ENCODE measurements around the gene ATXN1. TPM values are rescaled to one million over a fixed set of nuclear protein-coding genes. Genes with fewer than 3 reads are reported as not detected.

Gene ATXN1
- total RNA-seq, 1 experiment from 2014 or later = 5.6 TPM

DNA sequence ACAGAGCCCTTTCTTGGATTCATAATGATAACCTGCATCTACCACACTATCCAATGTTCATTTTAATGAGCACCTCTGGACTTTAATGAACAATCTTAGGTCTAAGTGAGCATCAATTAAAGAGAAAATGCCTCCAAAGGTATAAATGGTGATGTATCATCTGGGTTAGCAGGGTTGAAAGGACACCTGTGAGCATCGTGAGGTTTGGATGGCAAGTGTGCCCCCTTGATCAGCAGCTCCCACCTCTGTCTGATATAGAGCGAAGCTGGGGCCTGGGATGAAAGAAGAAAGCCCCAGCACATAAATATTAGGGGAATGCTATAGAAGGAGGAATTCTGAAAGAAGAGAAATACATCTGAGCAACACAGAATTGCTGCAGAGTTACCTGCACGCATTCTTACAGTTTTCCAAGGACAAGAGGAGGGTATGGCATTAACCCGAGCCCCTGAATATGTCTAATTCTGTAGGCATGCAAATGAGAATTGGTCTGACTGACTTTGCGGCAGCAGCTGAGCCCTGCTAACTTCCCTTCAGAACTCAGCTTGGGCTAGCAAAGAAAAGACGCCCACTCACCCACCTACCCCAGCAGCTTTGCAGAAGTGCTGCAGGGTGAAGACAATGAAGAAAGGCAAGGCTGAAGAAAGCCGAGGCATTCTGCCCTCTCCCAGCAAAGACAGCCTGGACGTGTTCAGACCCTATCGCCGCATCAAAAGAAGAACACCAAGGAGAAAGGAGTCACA is 386.6 kb downstream of the ATXN1 start:
- Histone ChIP-seq H3K27me3 (ENCODE audit: insufficient read depth, low read length) (no peaks in the 10 kb centered on the region), H4K5ac (ENCODE audit: insufficient read length, low read depth, low read length) (no peak overlapping the region), H3K4me1 (ENCODE audit: insufficient read depth, low read length) (no peaks in the 10 kb centered on the region), H3K4ac (ENCODE audit: low read depth, low read length) (no peak overlapping the region), H2BK12ac (ENCODE audit: insufficient read length, low read depth, low read length) (no peak overlapping the region), H2AK5ac (ENCODE audit: insufficient read length, low read length) (no peak overlapping the region), H3K9me3 (ENCODE audit: control insufficient read depth, low read depth, low read length) (no peaks in the 10 kb centered on the region), H3K56ac (ENCODE audit: insufficient read length, low read depth, low read length) (no peak overlapping the region), H2BK20ac (ENCODE audit: low read depth, low read length, poor library complexity, severe bottlenecking) (no peak overlapping the region), H3K23me2 (ENCODE audit: insufficient read length, low read depth, low read length, poor library complexity, severe bottlenecking) (no peaks in the 10 kb centered on the region), H2AFZ (ENCODE audit: low read length) (no peak overlapping the region), H2BK15ac (ENCODE audit: low read depth, low read length) (no peak overlapping the region), H3K14ac (ENCODE audit: insufficient read depth, low read length) (no peak overlapping the region), H3T11ph (ENCODE audit: low read length) (no peak overlapping the region), H4K20me1 (ENCODE audit: control insufficient read depth, insufficient read depth, insufficient read length) (no peaks in the 10 kb centered on the region), H3K4me2 (ENCODE audit: insufficient read depth, insufficient read length, low read length) (no peak overlapping the region), H2BK120ac (ENCODE audit: low read depth, low read length, poor library complexity, severe bottlenecking) (no peak overlapping the region), H3K9ac (ENCODE audit: extremely low read depth, insufficient read length, low read length) (no peak overlapping the region), H4K91ac (ENCODE audit: insufficient read length, low read depth, low read length) (no peak overlapping the region), H3K18ac (ENCODE audit: insufficient read length, low read depth, low read length) (no peak overlapping the region), H2BK5ac (ENCODE audit: insufficient read length, low read length) (no peak overlapping the region), H3K79me2 (ENCODE audit: insufficient read depth, low read length) (no peaks in the 10 kb centered on the region), H3K23ac (ENCODE audit: insufficient read length, low read depth, low read length) (no peak overlapping the region), H4K8ac (replicated peaks; ENCODE audit: insufficient read length, low read depth, low read length) (no peak overlapping the region), H3K27ac (ENCODE audit: insufficient read length, low read depth, low read length) (no peak overlapping the region), H3K79me1 (ENCODE audit: insufficient read depth, low read depth, low read length, poor library complexity, severe bottlenecking) (no peaks in the 10 kb centered on the region)
- Mint-ChIP-seq H3K27me3 (ENCODE audit: low read depth) (no peaks in the 10 kb centered on the region; the same call in 1 of the 2 replicates), H3K4me3 (no peak overlapping the region), H3K4me1 (peaks cover 11% of the 10 kb centered on the region in 2 experiments), H3K9me3 (no peaks in the 10 kb centered on the region), H3K27ac (peak overlapping the region in 2 of 3 experiments; percentile 7 to 58; a peak in 3 of 7 replicates), H3K36me3 (ENCODE audit: insufficient read depth in 1 of 3, low read depth in 3 of 3) (no peaks in the 10 kb centered on the region)
- no CpG with 5 or more reads among the region's 10 CpGs for WGBS (ENCODE audit: extremely low coverage, insufficient read length, low lambda C conversion rate)
- DNase-seq = no peak
- TF ChIP-seq CTCF (conservative IDR thresholded peaks at IDR 0.05) = no peak
